ENCODE results near the gene IL12RB2. TPM values are rescaled to one million over a fixed set of nuclear protein-coding genes. Genes with fewer than 3 reads are reported as not detected.

IL12RB2 gene
- total and polyA plus RNA-seq, 10 of the 15 experiments (the other 5 are each of a cell fraction or from before 2014, with no cell fraction given) = 0.15 to 1.1 (median 0.54) TPM; not detected in 1

- H3K27me3 ChIP-seq (replicated peaks in 1 of 2; ENCODE audit: control insufficient read depth in 2 of 2, insufficient read depth in 2 of 2, low read length in 1 of 2) = no peaks in the 10 kb centered on the region
- H4K20me1 ChIP-seq (ENCODE audit: control insufficient read depth, insufficient read depth) = no peaks in the 10 kb centered on the region
- TF ChIP-seq SUPT20H (IDR thresholded peaks at IDR 0.05; ENCODE audit: borderline replicate concordance, control insufficient read depth, low read depth, low read length) = no peak
- no peak for TF ChIP-seq RELB (IDR thresholded peaks at IDR 0.05; ENCODE audit: low read depth)
- no peak for TF ChIP-seq CBX3 (IDR thresholded peaks at IDR 0.05; ENCODE audit: borderline replicate concordance, low read depth)
- no peak for TF ChIP-seq E4F1 (IDR thresholded peaks at IDR 0.05; ENCODE audit: borderline replicate concordance, partially characterized antibody)
- no peak for TF ChIP-seq ATF7 (IDR thresholded peaks at IDR 0.05; ENCODE audit: low read depth)
- no peak for TF ChIP-seq ZNF687 (IDR thresholded peaks at IDR 0.05)
- no peak for TF ChIP-seq PAX5 (IDR thresholded peaks at IDR 0.05; ENCODE audit: borderline replicate concordance, low read depth, low read length)
- TF ChIP-seq ATF2 (IDR thresholded peaks at IDR 0.05; ENCODE audit: low read length) = no peak
- no peak for TF ChIP-seq TARDBP (IDR thresholded peaks at IDR 0.05; ENCODE audit: borderline replicate concordance)
- no peak for TF ChIP-seq RBBP5 (conservative IDR thresholded peaks at IDR 0.05)
- no peak for TF ChIP-seq BMI1 (IDR thresholded peaks at IDR 0.05; ENCODE audit: borderline replicate concordance)
- TF ChIP-seq IRF5 (IDR thresholded peaks at IDR 0.05; ENCODE audit: borderline replicate concordance) = no peak
- ATAC-seq (no peak), DNase-seq (ENCODE audit: low read depth, low spot score) (no peak), FAIRE-seq (no peak)
- no peak overlapping the region for H3K27ac ChIP-seq (ENCODE audit: control insufficient read depth, insufficient read depth)
- WGBS (ENCODE audit: insufficient coverage, insufficient replicate concordance, low lambda C conversion rate, missing lambda C conversion rate) = 48% methylated on average over 2 of the region's 2 CpGs
- no peaks in the 10 kb centered on the region for H3K9me3 ChIP-seq (replicated peaks; ENCODE audit: control insufficient read depth, insufficient read depth, low read length)
- no peaks in the 10 kb centered on the region for H3K36me3 ChIP-seq (ENCODE audit: control insufficient read depth in 2 of 2, insufficient read depth in 2 of 2, low read length in 1 of 2)
- H3K4me1 ChIP-seq (ENCODE audit: control insufficient read depth, insufficient read depth, low read length) = peaks cover 18% of the 10 kb centered on the region
- no peaks in the 10 kb centered on the region for H3K79me2 ChIP-seq (ENCODE audit: control insufficient read depth, insufficient read depth, low read length)
- SMC1A ChIA-PET (ENCODE audit: uncharacterized antibody, unreplicated experiment) = interaction anchor here (1.0 to 1.4 kb wide), 2 partner anchors 14 to 91 kb away, joined by 3 to 4 read pairs; no protein-coding TSS in a partner anchor
- intact Hi-C loops (cut with micrococcal nuclease; ENCODE audit: unreplicated experiment) = no loop called here
- no peak overlapping the region for H3K4me3 ChIP-seq
- H3K4me2 ChIP-seq (ENCODE audit: control insufficient read depth, insufficient read depth) = no peak overlapping the region
- in situ Hi-C loops (cut with MboI) = no loop called here
- CTCF ChIA-PET = interaction anchor here (2.0 kb wide), 1 partner anchor 225 kb away, joined by 7 read pairs; no protein-coding TSS in a partner anchor
- POLR2A ChIA-PET = no interaction called here
- RAD21 ChIA-PET (ENCODE audit: unreplicated experiment) = interaction anchor here (1.0 kb wide), 1 partner anchor 93 kb away, joined by 3 read pairs; no protein-coding TSS in a partner anchor
- no peak overlapping the region for H2AFZ ChIP-seq (ENCODE audit: control insufficient read depth, low read depth, low read length)
- BruUV-seq (replicated peaks) = no TSS peak
- no peak overlapping the region for H3K9ac ChIP-seq (ENCODE audit: control insufficient read depth, insufficient read depth, low read length)
These were observed 130.3 kb downstream of the IL12RB2 start for GRCh38 chr1:67437961-67438360.
